GM19463 (cell line): ENCODE measurements around the gene RUNDC1.
"Not testable (repeated sequence)": the region's sequence is repeated elsewhere in the genome, so short reads cannot be mapped to it uniquely, and the experiment has no call there.

ENCODE experiments used
- ATAC-seq: cut with Tn5 transposase; IDR thresholded peaks from one replicate; pipeline ENCODE4 v1.9.1; 2021; ENCODE audit warnings: mild to moderate bottlenecking, moderate library complexity; ENCODE audit not compliant: unreplicated experiment

RUNDC1 gene

GRCh38 chr17:42980274-42980765 is at the start of gene RUNDC1:
Gene RUNDC1 (plus strand): TSS chr17:42980565. CDS start chr17:42980577, 12 bp downstream.
- peak; percentile 70 for ATAC-seq

GRCh38 chr17:42937712-42938596 is 42.4 kb upstream of the RUNDC1 start:
- no peak for ATAC-seq

GRCh38 chr17:42944211-42944610 is 36.2 kb upstream of the RUNDC1 start:
- no peak for ATAC-seq

GRCh38 chr17:42946812-42947211 is 33.6 kb upstream of the RUNDC1 start:
- no peak for ATAC-seq

- ATAC-seq = no peak
Measured at GRCh38 chr17:42950044-42950783, 30.2 kb upstream of the RUNDC1 start.

- no peak for ATAC-seq
Measured at GRCh38 chr17:42953669-42954068, 26.7 kb upstream of the RUNDC1 start.

- ATAC-seq = peak; percentile 76
Measured at GRCh38 chr17:42964161-42964932, 16.0 kb upstream of the RUNDC1 start, which contains the start of gene AARSD1. Gene AARSD1 (minus strand): TSS chr17:42964454. CDS start chr17:42964440, 14 bp downstream.

- no peak for ATAC-seq
Measured at GRCh38 chr17:42967925-42968324, 12.4 kb upstream of the RUNDC1 start.

- ATAC-seq = no peak
Measured at GRCh38 chr17:42969001-42969581, 11.3 kb upstream of the RUNDC1 start.

GRCh38 chr17:42971589-42971988 is 8.8 kb upstream of the RUNDC1 start:
- ATAC-seq = no peak

GRCh38 chr17:42973323-42973722 is 7.0 kb upstream of the RUNDC1 start:
- not testable (repeated sequence) for ATAC-seq

GRCh38 chr17:42975265-42975664 is 5.1 kb upstream of the RUNDC1 start:
- ATAC-seq = no peak

GRCh38 chr17:42975701-42976100 is 4.7 kb upstream of the RUNDC1 start:
- not testable (repeated sequence) for ATAC-seq

- peak; percentile 38 for ATAC-seq
Measured at GRCh38 chr17:42979511-42980273, 673 bp upstream of the RUNDC1 start, which contains the start of gene PTGES3L. Gene PTGES3L (minus strand): TSS chr17:42980080. CDS start chr17:42980053, 27 bp downstream.

GRCh38 chr17:42980766-42981397 is 517 bp downstream of the RUNDC1 start:
- peak; percentile 27 for ATAC-seq

GRCh38 chr17:42982266-42982665 is 1.9 kb downstream of the RUNDC1 start:
- no peak for ATAC-seq

GRCh38 chr17:42985225-42985624 is 4.9 kb downstream of the RUNDC1 start:
- ATAC-seq = no peak

GRCh38 chr17:42989141-42989540 is 8.8 kb downstream of the RUNDC1 start:
- no peak for ATAC-seq
